K562 (cell line): ENCODE results near the gene GLB1L2.

Source experiments
- BCL6 ChIP-seq: fragments of 250-450 bp; sonication (Bioruptor Pico); IDR thresholded peaks from 2 replicates; pipeline ENCODE4 v1.4.0; 2020
- EP300 ChIP-seq: IDR thresholded peaks from 2 replicates; pipeline ENCODE4 v1.6.1; 2012; ENCODE audit warnings: low read length, improper control_type of control experiment
- FOXK2 ChIP-seq, 2 experiments: fragments of 450-650 bp; IDR thresholded peaks in 1 of 2; conservative IDR thresholded peaks in 1 of 2; 2 replicates each; pipeline ENCODE4 v1.6.1; 2016; ENCODE audit warnings: low read depth in 2 of 2, mild to moderate bottlenecking in 1 of 2
- HNRNPUL1 ChIP-seq: fragments of 200-400 bp; formaldehyde crosslinking; IDR thresholded peaks from 2 replicates; pipeline ENCODE4 v1.6.1; 2017; ENCODE audit warnings: low read length
- MED1 ChIP-seq: sonication (generic); formaldehyde crosslinking; IDR thresholded peaks from 2 replicates; pipeline ENCODE4 v1.8.1; 2023; ENCODE audit warnings: missing genetic modification reagents, borderline replicate concordance

DNA sequence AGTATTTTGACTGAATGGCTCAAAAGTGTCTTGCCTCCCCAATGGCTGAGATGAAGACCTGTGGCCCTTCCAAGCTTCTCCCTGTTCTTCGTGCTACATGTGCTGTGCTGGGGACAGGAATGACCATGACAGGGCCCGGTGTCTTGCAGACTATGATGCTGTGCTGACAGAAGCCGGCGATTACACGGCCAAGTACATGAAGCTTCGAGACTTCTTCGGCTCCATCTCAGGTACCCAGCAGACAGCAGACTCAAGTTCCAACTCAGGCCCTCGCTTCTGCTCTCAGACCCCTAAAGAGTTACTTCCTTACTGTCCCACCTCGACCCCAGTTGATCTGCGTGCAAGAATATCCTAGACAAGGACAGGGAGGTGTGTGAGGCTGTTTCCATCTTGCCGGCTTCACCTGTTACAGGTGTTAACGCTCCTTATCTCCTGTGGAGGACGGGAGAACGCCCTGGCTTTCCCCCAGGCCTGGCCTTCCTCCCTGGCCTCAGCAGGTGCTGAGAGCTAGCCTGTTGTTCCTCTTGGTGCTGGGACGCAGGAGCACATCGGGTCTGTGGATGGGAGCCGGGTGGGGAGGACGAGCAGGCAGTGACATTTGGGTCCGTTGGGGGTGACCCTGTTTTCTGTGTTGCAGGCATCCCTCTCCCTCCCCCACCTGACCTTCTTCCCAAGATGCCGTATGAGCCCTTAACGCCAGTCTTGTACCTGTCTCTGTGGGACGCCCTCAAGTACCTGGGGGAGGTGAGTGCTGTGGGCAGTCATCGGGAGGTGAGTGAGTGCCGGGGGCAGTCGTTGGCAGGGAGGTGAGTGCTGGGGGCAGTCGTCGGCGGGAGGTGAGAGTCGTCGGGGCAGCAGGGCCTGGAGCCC, 38.1 kb downstream of the GLB1L2 start:
- TF ChIP-seq BCL6 (no peak), EP300 (no peak), MED1 (CRISPR knock-in tag) (no peak), HNRNPUL1 (no peak), FOXK2 (conservative IDR thresholded peaks at IDR 0.05 in 1 of 2, IDR thresholded peaks at IDR 0.05 in 1 of 2; ENCODE audit: low read depth in 2 of 2) (no peak)
